Brain pericyte (primary cell): ENCODE measurements around the gene PLBD2.

ENCODE experiments used
- DNase-seq: peaks from one replicate; pipeline ENCODE4 v3.0.0-alpha.2; 2012; ENCODE audit warnings: low read depth, low spot score

Gene PLBD2

GRCh38 chr12:113358381-113359132 lies at the start of gene PLBD2:
Gene PLBD2 (plus strand): TSS chr12:113358587. CDS start chr12:113358601, 14 bp downstream.
- DNase-seq, result peak; percentile 57

GRCh38 chr12:113310489-113310888 lies 47.9 kb upstream of the PLBD2 start:
- DNase-seq, result no peak

- no peak for DNase-seq
Observed at GRCh38 chr12:113314121-113314529, 44.3 kb upstream of the PLBD2 start.

GRCh38 chr12:113315358-113315757 lies 43.0 kb upstream of the PLBD2 start:
- DNase-seq, result no peak

- no peak for DNase-seq
Observed at GRCh38 chr12:113316155-113316554, 42.2 kb upstream of the PLBD2 start.

- no peak for DNase-seq
Observed at GRCh38 chr12:113317122-113317521, 41.3 kb upstream of the PLBD2 start.

GRCh38 chr12:113318046-113318656 lies 40.2 kb upstream of the PLBD2 start:
- no peak for DNase-seq

GRCh38 chr12:113318900-113319628 lies 39.3 kb upstream of the PLBD2 start:
- no peak for DNase-seq

GRCh38 chr12:113320401-113320800 lies 38.0 kb upstream of the PLBD2 start:
- DNase-seq, result no peak

GRCh38 chr12:113322343-113322742 lies 36.0 kb upstream of the PLBD2 start:
- no peak for DNase-seq

GRCh38 chr12:113325916-113326315 lies 32.5 kb upstream of the PLBD2 start:
- DNase-seq, result no peak

GRCh38 chr12:113326775-113327395 lies 31.5 kb upstream of the PLBD2 start:
- DNase-seq, result no peak

GRCh38 chr12:113328368-113328889 lies 30.0 kb upstream of the PLBD2 start:
- no peak for DNase-seq

GRCh38 chr12:113329022-113329790 lies 29.2 kb upstream of the PLBD2 start:
- no peak for DNase-seq

GRCh38 chr12:113329791-113330417 lies 28.5 kb upstream of the PLBD2 start:
- DNase-seq, result no peak

GRCh38 chr12:113330505-113330904 lies 27.9 kb upstream of the PLBD2 start:
- no peak for DNase-seq

- no peak for DNase-seq
Observed at GRCh38 chr12:113332688-113333417, 25.5 kb upstream of the PLBD2 start.

GRCh38 chr12:113333418-113333750 lies 25.0 kb upstream of the PLBD2 start:
- no peak for DNase-seq

GRCh38 chr12:113333877-113334785 lies 24.3 kb upstream of the PLBD2 start:
- no peak for DNase-seq
